Measurements from ENCODE around the gene HORMAD2. TPM values are rescaled to one million over a fixed set of nuclear protein-coding genes. Genes with fewer than 3 reads are reported as not detected.
A peak's percentile ranks its signal among the peaks of the same experiment; 100 is the strongest.

The HORMAD2 gene
- polyA plus RNA-seq, 1 of the 3 experiments (the other 2 are of a cell fraction): not detected

GRCh38 chr22:30048681-30049080, 31.6 kb upstream of the HORMAD2 start:
- Histone ChIP-seq H3K79me2 (ENCODE audit: insufficient read depth) (no peaks in the 10 kb centered on the region), H3K9me3 (no peaks in the 10 kb centered on the region), H3K4me1 (ENCODE audit: control insufficient read depth in 1 of 2, insufficient read depth in 2 of 2, low read depth in 1 of 2, low read length in 1 of 2) (peaks cover 0 to 16% of the 10 kb centered on the region in 2 experiments; a peak in 3 of 4 replicates), H3K4me2 (no peak overlapping the region), H3K36me3 (replicated peaks in 1 of 2; ENCODE audit: control insufficient read depth in 1 of 2, insufficient read depth in 2 of 2, low read length in 1 of 2) (no peaks in the 10 kb centered on the region), H3K9ac (no peak overlapping the region), H3K27me3 (ENCODE audit: insufficient read depth) (no peaks in the 10 kb centered on the region), H4K20me1 (ENCODE audit: insufficient read depth) (no peaks in the 10 kb centered on the region), H3K27ac (ENCODE audit: low read depth in 2 of 2, low read length in 1 of 2) (no peak overlapping the region), H3K9me2 (no peaks in the 10 kb centered on the region), H3F3A (replicated peaks; ENCODE audit: insufficient read depth) (peaks cover 10% of the 10 kb centered on the region), H2AFZ (ENCODE audit: low read depth) (no peak overlapping the region), H3K4me3 (ENCODE audit: low read depth in 2 of 2, low read length in 1 of 2) (no peak overlapping the region)
- ChIA-PET POLR2A (no interaction called here), CTCF (interaction anchor here (1.1 kb wide), 1 partner anchor 40 kb away, joined by 3 read pairs; no protein-coding TSS in a partner anchor)
- TF ChIP-seq CHD2 (IDR thresholded peaks at IDR 0.05; ENCODE audit: low read length, partially characterized antibody): no peak
- TF ChIP-seq EZH2phosphoT487 (IDR thresholded peaks at IDR 0.05; ENCODE audit: borderline replicate concordance, low read depth): no peak
- no peak for TF ChIP-seq ELF1 (IDR thresholded peaks at IDR 0.05)
- no peak for TF ChIP-seq TAF1 (IDR thresholded peaks at IDR 0.05; ENCODE audit: borderline replicate concordance, low read depth, low read length)
- TF ChIP-seq YY1 (IDR thresholded peaks at IDR 0.05; ENCODE audit: low read depth): no peak
- TF ChIP-seq POLR2AphosphoS5 (IDR thresholded peaks at IDR 0.05; ENCODE audit: low read depth, low read length): no peak
- no peak for TF ChIP-seq GATA2 (CRISPR knock-in tag; IDR thresholded peaks at IDR 0.05)
- TF ChIP-seq MXI1 (IDR thresholded peaks at IDR 0.05; ENCODE audit: low read depth, low read length): no peak
- no peak for TF ChIP-seq JUND (IDR thresholded peaks at IDR 0.05)
- TF ChIP-seq IRF3 (IDR thresholded peaks at IDR 0.05; ENCODE audit: low read depth, low read length): no peak
- TF ChIP-seq RFX5 (IDR thresholded peaks at IDR 0.05; ENCODE audit: low read length): no peak
- TF ChIP-seq GABPA (IDR thresholded peaks at IDR 0.05; ENCODE audit: low read depth): no peak
- TF ChIP-seq MEF2A (IDR thresholded peaks at IDR 0.05; ENCODE audit: borderline replicate concordance, low read depth): no peak
- TF ChIP-seq SMC3 (IDR thresholded peaks at IDR 0.05; ENCODE audit: low read depth, low read length): no peak
- no peak for DNase-seq
- WGBS (ENCODE audit: low lambda C conversion rate): 79% methylated on average over 2 of the region's 2 CpGs

GRCh38 chr22:30054067-30054763, 26.0 kb upstream of the HORMAD2 start:
- Histone ChIP-seq H4K20me1 (ENCODE audit: insufficient read depth) (no peaks in the 10 kb centered on the region), H3K27me3 (ENCODE audit: insufficient read depth) (no peaks in the 10 kb centered on the region), H3K4me1 (ENCODE audit: control insufficient read depth in 1 of 2, insufficient read depth in 2 of 2, low read depth in 1 of 2, low read length in 1 of 2) (peaks cover 0 to 6% of the 10 kb centered on the region in 2 experiments; a peak in 2 of 4 replicates), H3K36me3 (replicated peaks in 1 of 2; ENCODE audit: control insufficient read depth in 1 of 2, insufficient read depth in 2 of 2, low read length in 1 of 2) (no peaks in the 10 kb centered on the region), H3K4me3 (ENCODE audit: low read depth in 2 of 2, low read length in 1 of 2) (no peak overlapping the region), H3K4me2 (no peak overlapping the region), H3K9me3 (no peaks in the 10 kb centered on the region), H3F3A (replicated peaks; ENCODE audit: insufficient read depth) (no peaks in the 10 kb centered on the region), H3K79me2 (ENCODE audit: insufficient read depth) (no peaks in the 10 kb centered on the region), H3K9ac (no peak overlapping the region), H2AFZ (ENCODE audit: low read depth) (no peak overlapping the region), H3K27ac (ENCODE audit: low read depth in 2 of 2, low read length in 1 of 2) (no peak overlapping the region; a peak in 1 of 4 replicates), H3K9me2 (no peaks in the 10 kb centered on the region)
- CTCF ChIA-PET: interaction anchor here (0.9 to 1.4 kb wide), 6 partner anchors 9 to 465 kb away, joined by 3 to 6 read pairs (median 4); no protein-coding TSS in a partner anchor
- POLR2A ChIA-PET: no interaction called here
- WGBS (ENCODE audit: low lambda C conversion rate): 74% methylated on average over 10 of the region's 10 CpGs
- 0 out of 2 replicates have a peak, but pooled peaks have one; percentile 27 for TF ChIP-seq PBX3 (IDR thresholded peaks at IDR 0.05)
- TF ChIP-seq CHD2 (IDR thresholded peaks at IDR 0.05; ENCODE audit: low read length, partially characterized antibody): no peak
- no peak for TF ChIP-seq REST (IDR thresholded peaks at IDR 0.05; ENCODE audit: low read depth, low read length)
- no peak for TF ChIP-seq RCOR1 (IDR thresholded peaks at IDR 0.05; ENCODE audit: low read length)
- peak; percentile 44 for DNase-seq
